HG02840 (cell line): ENCODE data around the gene FUZ.

ENCODE experiments used
- ATAC-seq: cut with Tn5 transposase; IDR thresholded peaks from one replicate; pipeline ENCODE4 v1.9.1; 2021; ENCODE audit warnings: mild to moderate bottlenecking, moderate library complexity, moderate number of reproducible peaks; ENCODE audit not compliant: unreplicated experiment, low FRiP score

FUZ gene

GRCh38 chr19:49851456-49852259 lies 38.6 kb upstream of the FUZ start:
- ATAC-seq = peak; percentile 11

- peak; percentile 74 for ATAC-seq
These were observed 37.6 kb upstream of the FUZ start, which contains the start of gene PTOV1 for GRCh38 chr19:49850487-49851342. TSS of gene PTOV1 (plus strand) at chr19:49851159.

DNA sequence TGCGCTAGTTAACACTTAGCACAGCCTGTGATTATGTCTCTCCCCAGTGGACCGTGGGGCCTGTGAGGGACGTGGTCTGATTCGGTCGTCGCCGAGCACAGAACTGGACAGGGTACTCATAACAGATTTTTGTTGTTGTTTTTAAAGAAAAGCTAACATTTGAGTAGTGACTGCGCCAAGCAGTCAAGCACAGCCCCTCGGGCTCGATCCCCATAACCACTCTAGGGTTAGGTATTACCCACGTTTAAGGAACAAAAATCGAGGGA lies 37.1 kb upstream of the FUZ start:
- no peak for ATAC-seq

DNA sequence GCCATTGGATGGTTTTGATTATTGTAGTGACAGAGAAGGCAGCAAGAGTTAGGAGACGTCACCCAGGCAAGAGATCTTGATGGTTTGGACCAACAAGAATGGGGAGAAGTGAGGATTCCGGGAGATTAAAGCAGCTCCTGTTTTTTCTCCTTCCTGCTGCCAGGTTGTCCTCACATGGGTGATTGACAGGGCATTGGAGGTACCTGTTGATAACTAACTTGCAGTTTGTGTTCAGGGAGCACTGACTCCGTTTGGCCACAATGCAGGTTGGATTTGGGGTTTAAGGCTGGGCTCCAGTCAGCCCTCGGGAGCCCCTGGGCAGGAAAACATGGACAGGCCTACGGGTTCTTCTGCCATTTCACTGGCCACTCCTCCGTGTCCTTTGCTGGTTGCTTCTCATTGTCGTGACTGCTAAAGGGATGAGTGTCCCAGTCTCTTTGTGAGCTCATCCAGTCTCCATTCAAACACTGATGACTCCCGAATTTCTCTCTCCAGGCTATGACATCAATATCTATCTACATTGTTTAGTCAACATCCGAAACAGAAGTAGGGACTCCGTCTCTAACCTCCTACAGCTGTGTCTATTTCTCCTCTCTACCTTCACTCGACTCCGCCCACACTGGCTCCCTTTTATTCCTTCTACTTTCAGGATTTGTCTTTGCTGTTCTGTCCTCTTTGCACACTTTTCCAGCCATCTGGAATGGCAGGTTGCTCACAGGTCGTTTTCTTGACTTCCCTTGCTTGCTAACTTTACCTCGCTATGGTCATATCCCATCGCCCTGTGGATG lies 36.5 kb upstream of the FUZ start:
- ATAC-seq = no peak

DNA sequence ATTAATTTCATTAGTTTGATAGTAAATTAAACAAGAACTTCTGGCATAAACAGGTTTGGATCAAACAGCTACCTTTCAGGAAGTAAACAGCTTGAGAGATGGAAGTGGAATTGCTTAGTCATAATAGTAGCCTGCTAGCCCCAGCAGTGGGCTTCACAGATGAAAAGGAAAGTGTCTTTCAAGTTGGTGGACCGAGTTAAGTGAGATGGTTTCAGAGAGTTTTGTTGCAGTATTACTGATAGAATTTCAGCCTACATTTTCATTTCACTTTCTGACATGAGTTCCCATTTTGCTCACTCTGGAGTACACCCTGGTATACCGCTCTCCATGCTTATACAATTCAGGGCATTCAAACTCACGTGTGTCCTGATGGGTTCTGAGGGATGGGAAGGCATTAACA lies 35.8 kb upstream of the FUZ start:
- no peak for ATAC-seq

GRCh38 chr19:49847731-49848696 lies 34.9 kb upstream of the FUZ start:
- no peak for ATAC-seq

GRCh38 chr19:49846408-49846807 lies 33.3 kb upstream of the FUZ start:
- ATAC-seq = no peak

- no peak for ATAC-seq
These were observed 32.3 kb upstream of the FUZ start for GRCh38 chr19:49845414-49845813.

GRCh38 chr19:49844138-49845095 lies 31.3 kb upstream of the FUZ start:
- no peak for ATAC-seq

DNA sequence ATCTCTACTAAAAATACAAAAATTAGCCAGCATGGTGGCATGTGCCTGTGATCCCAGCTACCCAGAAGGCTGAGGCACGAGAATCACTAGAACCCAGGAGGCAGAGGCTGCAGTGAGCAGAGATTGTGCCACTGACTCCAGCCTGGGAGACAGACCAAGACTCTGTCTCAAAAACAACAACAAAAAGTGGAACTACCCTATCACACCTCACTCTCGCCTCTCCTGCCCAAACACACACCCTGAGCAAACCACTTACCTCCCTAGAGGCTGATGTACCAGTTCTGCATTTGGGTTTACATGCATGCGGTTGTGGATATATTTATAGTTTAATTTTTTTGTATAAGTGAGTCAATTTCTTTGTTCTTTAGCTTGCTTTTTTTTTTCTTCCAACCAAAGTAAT lies 30.2 kb upstream of the FUZ start:
- ATAC-seq = no peak

GRCh38 chr19:49840736-49841249 lies 27.7 kb upstream of the FUZ start:
- ATAC-seq = no peak

- no peak for ATAC-seq
These were observed 27.2 kb upstream of the FUZ start for GRCh38 chr19:49840321-49840720.

- ATAC-seq = no peak
These were observed 26.6 kb upstream of the FUZ start for GRCh38 chr19:49839713-49840112.

DNA sequence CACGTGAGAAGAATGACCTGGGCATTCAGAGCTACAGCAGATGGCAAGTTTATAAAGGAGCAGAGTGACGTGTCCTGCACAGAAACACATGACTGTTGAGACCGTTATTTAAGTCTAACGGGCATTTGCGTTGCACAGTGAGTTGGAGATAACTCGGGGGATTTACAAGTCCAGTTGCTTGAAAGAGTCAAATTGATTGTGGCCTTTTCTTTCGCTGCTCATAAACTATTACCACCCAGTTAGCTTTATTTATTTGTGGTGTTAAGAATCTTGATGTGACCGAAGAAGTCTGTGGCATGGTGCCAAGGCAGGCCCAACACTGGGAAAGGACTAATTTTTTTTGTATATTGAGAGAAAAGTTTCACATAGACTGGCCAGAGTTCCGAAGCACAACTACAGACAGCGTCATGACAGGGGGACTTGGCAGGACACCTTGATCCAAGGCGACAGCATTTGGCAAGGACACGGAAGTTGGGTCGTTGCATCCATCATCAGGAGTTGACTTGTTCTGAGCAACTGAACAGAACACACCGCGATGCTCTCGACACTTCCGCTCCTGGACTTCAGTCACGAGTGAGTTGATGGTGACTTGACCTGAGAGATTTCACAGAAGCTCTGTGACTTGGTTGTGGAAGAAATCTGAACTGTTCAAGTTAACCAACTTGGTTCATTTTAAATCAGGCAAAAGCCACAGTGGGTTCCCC lies 25.9 kb upstream of the FUZ start:
- ATAC-seq = no peak

DNA sequence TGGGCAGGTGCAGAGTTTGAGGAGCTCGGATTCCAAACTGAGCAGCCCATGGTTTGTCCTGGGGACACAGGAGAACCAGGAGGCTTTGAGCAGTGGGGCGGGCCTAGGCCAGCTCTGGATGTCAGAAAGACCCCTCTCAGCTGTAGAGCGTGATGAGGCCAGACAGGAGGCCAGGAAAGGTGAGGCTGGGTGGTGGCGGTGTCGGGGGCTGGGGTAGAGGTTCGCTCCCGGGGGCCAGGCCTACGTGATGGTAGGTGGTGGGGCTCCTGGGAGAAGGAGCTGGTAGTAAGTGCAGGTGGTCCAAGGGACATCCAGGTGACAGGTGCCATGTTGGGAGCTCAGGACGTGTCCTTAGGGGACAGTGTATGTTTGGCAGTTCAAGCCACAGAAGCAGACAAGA lies 24.3 kb upstream of the FUZ start:
- no peak for ATAC-seq

DNA sequence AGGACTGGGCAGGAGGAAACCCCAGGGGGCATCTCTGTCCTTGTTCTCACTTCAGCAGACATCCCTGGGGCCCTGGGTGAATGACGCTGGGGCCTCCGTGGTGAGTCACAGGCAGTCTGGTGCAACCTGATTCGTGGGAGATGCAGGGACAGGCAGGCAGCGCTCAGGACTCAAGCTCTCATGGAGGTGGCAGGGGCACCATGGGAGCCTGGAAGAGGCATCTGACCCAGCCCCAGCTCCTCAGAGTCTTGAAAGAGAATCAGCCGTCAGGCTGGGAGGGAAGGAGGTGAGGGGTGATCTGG lies 23.9 kb upstream of the FUZ start:
- no peak for ATAC-seq

DNA sequence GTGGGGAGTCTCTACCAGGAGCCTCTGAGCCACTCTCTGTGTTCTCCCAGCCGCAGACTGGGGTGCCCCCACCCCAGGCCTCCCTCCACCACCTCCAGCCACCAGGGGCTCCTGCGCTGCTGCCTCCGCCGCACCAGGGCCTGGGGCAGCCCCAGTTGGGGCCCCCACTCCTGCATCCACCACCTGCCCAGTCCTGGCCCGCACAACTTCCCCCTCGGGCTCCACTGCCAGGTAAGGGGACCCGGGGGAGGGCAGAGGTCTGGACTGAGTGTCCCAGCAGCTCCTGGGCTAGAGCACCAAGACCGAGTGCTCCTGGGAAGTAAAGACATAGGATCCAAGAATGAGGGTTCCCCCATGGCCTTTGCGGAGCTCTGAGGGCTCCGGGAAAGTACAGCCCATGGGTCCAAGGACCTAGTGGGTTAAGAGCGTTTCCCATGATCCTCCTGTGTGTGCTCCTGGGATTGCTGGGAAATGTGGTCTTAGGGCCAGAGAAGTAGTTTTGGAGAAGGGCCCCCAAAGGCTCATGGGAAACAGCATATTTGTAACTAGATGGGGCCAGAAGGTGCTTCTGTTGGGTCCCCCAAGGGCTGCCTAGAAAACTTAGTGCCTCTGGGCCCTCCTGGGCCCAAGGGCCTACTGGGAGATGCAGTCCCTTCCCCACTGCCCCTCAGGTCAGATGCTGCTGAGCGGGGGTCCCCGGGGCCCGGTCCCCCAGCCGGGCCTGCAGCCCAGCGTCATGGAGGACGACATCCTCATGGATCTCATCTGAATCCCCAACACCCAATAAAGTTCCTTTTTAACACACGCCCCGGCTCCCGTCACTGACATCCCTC lies 23.3 kb upstream of the FUZ start:
- no peak for ATAC-seq
